A549 (cell line): ENCODE data around the gene COBLL1. TPM values are rescaled to one million over a fixed set of nuclear protein-coding genes. Genes with fewer than 3 reads are reported as not detected.

ENCODE experiments used
- ATAC-seq, 2 experiments: fragments of 200-7000 bp in 1 of 2; fragments of >200 bp in 1 of 2; cut with Nextera tagmentation in 1 of 2; cut with Tn5 transposase in 1 of 2; 3 replicates each; pipeline versions ENCODE4 v1.8.0 to v1.9.1; 2018 to 2020; ENCODE audit warnings: mild to moderate bottlenecking in 1 of 2, moderate library complexity in 1 of 2
- CTCF ChIA-PET: fragments of 300-600 bp; sonication (Branson Sonifier 250); formaldehyde crosslinking; extraction: SDS; loops from one replicate; lab custom pipeline; 2021; ENCODE audit warnings: antibody characterized with exemption, inconsistent platforms; lab: Yijun Ruan, JAX
- POLR2A ChIA-PET: fragments of 350-600 bp; formaldehyde crosslinking; extraction: SDS; loops from one replicate; lab custom pipeline; 2021; ENCODE audit warnings: antibody characterized with exemption, inconsistent platforms; lab: Yijun Ruan, JAX
- DNase-seq, 2 experiments: peaks; one replicate each; pipeline versions ENCODE4 v3.0.0 to v3.0.0-alpha.2; 2011 to 2016; ENCODE audit warnings: low read depth in 1 of 2, low spot score in 1 of 2
- FAIRE-seq: peaks from 2 replicates; lab custom pipeline; 2011; peaks lifted over from hg19 to GRCh38; lab: Jason Lieb, UNC
- H3K27ac ChIP-seq, 2 experiments: fragments of >200 bp; sonication (Bioruptor Twin); formaldehyde crosslinking; 3 replicates each; pipeline ENCODE4 v1.5.1; 2016 to 2017
- H3K4me1 ChIP-seq: fragments of >200 bp; sonication (Bioruptor Twin); formaldehyde crosslinking; 3 replicates; pipeline ENCODE4 v1.6.1; 2016
- H3K4me2 ChIP-seq: fragments of >200 bp; sonication (Bioruptor Twin); formaldehyde crosslinking; 3 replicates; pipeline ENCODE4 v1.6.1; 2016
- H3K4me3 ChIP-seq: fragments of >200 bp; sonication (Bioruptor Twin); formaldehyde crosslinking; 3 replicates; pipeline ENCODE4 v1.5.1; 2016
- H3K9me3 ChIP-seq: fragments of >200 bp; sonication (Bioruptor Twin); formaldehyde crosslinking; 3 replicates; pipeline ENCODE4 v1.6.1; 2016
- BHLHE40 ChIP-seq: IDR thresholded peaks from 2 replicates; pipeline ENCODE4 v1.6.1; 2012; ENCODE audit warnings: low read depth, low read length, inconsistent platforms
- EHF ChIP-seq: fragments of 250-450 bp; sonication (Bioruptor Pico); IDR thresholded peaks from 2 replicates; pipeline ENCODE4 v1.5.0; 2020; ENCODE audit warnings: mild to moderate bottlenecking
- FOXS1 ChIP-seq: fragments of 250-450 bp; sonication (Bioruptor Pico); IDR thresholded peaks from 2 replicates; pipeline ENCODE4 v1.5.0; 2020; ENCODE audit warnings: mild to moderate bottlenecking, moderate library complexity
- GATA3 ChIP-seq: IDR thresholded peaks from 2 replicates; pipeline ENCODE4 v1.6.1; 2012; ENCODE audit warnings: borderline replicate concordance
- HDAC2 ChIP-seq: fragments of 200-600 bp; sonication (generic); IDR thresholded peaks from 2 replicates; pipeline ENCODE4 v1.6.1; 2016
- KDM1A ChIP-seq: fragments of 200-600 bp; sonication (generic); IDR thresholded peaks from 2 replicates; pipeline ENCODE4 v1.6.1; 2016; ENCODE audit warnings: low read depth, mild to moderate bottlenecking
- MAFK ChIP-seq: fragments of 450-650 bp; IDR thresholded peaks from 2 replicates; pipeline ENCODE4 v1.6.1; 2014; ENCODE audit not compliant: partially characterized antibody
- MAZ ChIP-seq: fragments of 150-350 bp; IDR thresholded peaks from 2 replicates; pipeline ENCODE4 v1.6.1; 2014; ENCODE audit warnings: antibody characterized with exemption, low read depth, low read length, borderline replicate concordance
- TFCP2L1 ChIP-seq: fragments of 250-450 bp; sonication (Bioruptor Pico); IDR thresholded peaks from 2 replicates; pipeline ENCODE4 v1.5.0; 2021; ENCODE audit warnings: mild to moderate bottlenecking
- TP53 ChIP-seq: fragments of 250-450 bp; sonication (Bioruptor Pico); IDR thresholded peaks from 2 replicates; pipeline ENCODE4 v1.5.0; 2021; ENCODE audit warnings: mild to moderate bottlenecking, moderate library complexity
- WGBS: methylation state at CpG from one replicate; pipeline ENCODE4 v1.1.6; 2017; ENCODE audit errors: missing lambda C conversion rate; 5-methylcytosine and 5-hydroxymethylcytosine counted together
- polyA plus RNA-seq, 4 experiments: library from polyadenylated mRNA; depleted of rRNA in 3 of 4; stranded (reverse); fragments of >200 nt; fragmentation: RNase III in 1 of 4; extraction: RNeasy Plus Mini Kit Qiagen cat#74134 plus additional on column Dnase treatment in 1 of 4; gene quantifications; 2 replicates in 3 of 4; 3 replicates in 1 of 4; pipeline ENCODE4 v1.2.3, GENCODE V29; 2011 to 2017
- TF ChIP-seq, protein P1 (sequence below): fragments of 450-650 bp; IDR thresholded peaks from 2 replicates; pipeline ENCODE4 v1.6.1; 2014; ENCODE audit warnings: antibody characterized with exemption
- TF ChIP-seq, protein P2 (sequence below): IDR thresholded peaks from 2 replicates; pipeline ENCODE4 v1.6.1; 2012
- TF ChIP-seq, protein P3 (sequence below): fragments of >200 bp; sonication (Bioruptor Twin); formaldehyde crosslinking; IDR thresholded peaks from 2 replicates; pipeline ENCODE4 v1.6.1; 2016
- TF ChIP-seq, protein P4 (sequence below): fragments of 250-450 bp; sonication (Bioruptor Pico); IDR thresholded peaks from 2 replicates; pipeline ENCODE4 v1.5.0; 2020; ENCODE audit warnings: low read depth, mild to moderate bottlenecking, moderate library complexity
- TF ChIP-seq, protein P5 (sequence below): IDR thresholded peaks from 2 replicates; pipeline ENCODE4 v1.6.1; 2012; ENCODE audit warnings: low read depth, borderline replicate concordance
- TF ChIP-seq, protein P6 (sequence below): fragments of >200 bp; sonication (Bioruptor Twin); formaldehyde crosslinking; IDR thresholded peaks from 3 replicates; pipeline ENCODE4 v1.6.1; 2016
- TF ChIP-seq, protein P7 (sequence below): fragments of 200-600 bp; sonication (generic); IDR thresholded peaks from 2 replicates; pipeline ENCODE4 v1.6.1; 2016; ENCODE audit warnings: antibody characterized with exemption, mild to moderate bottlenecking, moderate library complexity

COBLL1 gene
- polyA plus RNA-seq, 2 of the 4 experiments (the other 2 are of a cell fraction) = 2.6 to 5.3 TPM

DNA sequence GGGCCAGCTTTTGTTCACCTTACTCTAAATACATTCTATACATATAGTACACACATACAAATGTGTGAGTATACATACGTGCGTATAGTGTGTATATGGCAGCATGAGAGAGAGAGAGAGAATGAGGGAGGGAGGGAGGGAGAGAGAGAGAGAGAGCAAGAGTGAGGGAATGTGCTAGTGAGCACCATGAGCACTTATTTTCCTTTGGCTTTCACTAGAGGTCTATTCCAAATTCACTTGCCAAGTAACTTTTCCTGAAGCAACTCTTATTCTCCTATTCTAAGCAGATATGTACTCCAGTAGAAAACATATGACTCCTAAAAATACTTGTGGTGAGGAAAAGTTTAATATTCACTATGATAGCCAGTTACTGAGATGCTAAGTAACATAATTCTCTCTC is 85.7 kb downstream of the COBLL1 start (continued):
- TF ChIP-seq, protein P1, sequence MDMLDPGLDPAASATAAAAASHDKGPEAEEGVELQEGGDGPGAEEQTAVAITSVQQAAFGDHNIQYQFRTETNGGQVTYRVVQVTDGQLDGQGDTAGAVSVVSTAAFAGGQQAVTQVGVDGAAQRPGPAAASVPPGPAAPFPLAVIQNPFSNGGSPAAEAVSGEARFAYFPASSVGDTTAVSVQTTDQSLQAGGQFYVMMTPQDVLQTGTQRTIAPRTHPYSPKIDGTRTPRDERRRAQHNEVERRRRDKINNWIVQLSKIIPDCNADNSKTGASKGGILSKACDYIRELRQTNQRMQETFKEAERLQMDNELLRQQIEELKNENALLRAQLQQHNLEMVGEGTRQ = no peak
- TF ChIP-seq TFCP2L1 = no peak
- no peak for TF ChIP-seq BHLHE40
- TF ChIP-seq, all 56 proteins: peak for 0

DNA sequence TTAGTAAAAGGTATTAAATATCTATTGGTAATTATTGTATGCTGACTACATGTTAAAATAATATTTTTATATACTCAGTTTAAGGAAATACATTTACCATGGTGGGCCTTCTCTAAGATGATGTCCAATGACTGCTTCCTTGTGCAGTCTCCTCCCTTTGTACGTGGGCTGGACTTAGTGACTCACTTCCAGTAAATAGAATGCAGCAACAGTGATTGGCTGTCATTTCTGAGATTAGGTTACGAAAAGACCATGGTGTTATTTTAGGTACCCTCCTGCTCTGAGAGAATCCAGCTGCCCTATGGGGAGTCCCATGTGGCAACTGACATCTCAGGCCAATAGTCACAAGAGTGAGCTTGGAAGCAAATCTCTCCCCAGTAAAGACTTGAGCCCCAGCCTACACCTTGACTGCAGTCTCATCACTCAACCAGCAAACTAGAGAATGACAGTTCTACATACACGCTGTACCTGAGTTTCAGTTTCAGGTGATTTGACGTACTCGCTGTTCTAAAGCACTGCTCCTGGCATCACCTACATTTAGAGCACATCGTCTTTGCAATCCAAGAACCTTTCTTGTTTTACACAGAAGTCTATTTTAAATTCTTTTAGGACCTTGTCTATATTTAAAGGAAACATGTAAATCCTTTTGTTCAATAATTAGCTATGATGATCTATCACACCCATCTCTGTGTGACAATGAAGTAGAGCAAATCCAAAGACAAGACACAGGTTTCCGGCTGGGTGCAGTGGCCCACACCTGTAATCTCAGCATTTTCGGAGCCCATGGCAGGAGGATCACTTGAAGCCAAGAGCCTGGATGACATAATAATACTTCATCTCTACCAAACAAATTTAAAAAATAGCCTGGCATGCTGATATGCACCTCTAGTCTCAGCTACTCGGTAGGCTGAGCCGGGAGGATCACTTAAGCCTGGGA is 87.2 kb downstream of the COBLL1 start:
- H3K4me1 ChIP-seq = peaks cover 17% of the 10 kb centered on the region
- TF ChIP-seq MAZ = no peak
- TF ChIP-seq, protein P2, sequence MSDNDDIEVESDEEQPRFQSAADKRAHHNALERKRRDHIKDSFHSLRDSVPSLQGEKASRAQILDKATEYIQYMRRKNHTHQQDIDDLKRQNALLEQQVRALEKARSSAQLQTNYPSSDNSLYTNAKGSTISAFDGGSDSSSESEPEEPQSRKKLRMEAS = no peak
- no peak for TF ChIP-seq KDM1A
- no peak for TF ChIP-seq MAFK
- TF ChIP-seq GATA3 = no peak
- TF ChIP-seq, protein P3, sequence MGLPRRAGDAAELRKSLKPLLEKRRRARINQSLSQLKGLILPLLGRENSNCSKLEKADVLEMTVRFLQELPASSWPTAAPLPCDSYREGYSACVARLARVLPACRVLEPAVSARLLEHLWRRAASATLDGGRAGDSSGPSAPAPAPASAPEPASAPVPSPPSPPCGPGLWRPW = no peak
- no peak for TF ChIP-seq TP53 (CRISPR knock-in tag)
- ATAC-seq (no peak), FAIRE-seq (no peak), DNase-seq (no peak)
- ChIA-PET CTCF (no interaction called here), POLR2A (no interaction called here)
- H3K4me2 ChIP-seq = no peak overlapping the region
- no peak overlapping the region for H3K4me3 ChIP-seq
- H3K27ac ChIP-seq = no peak overlapping the region
- H3K9me3 ChIP-seq = no peaks in the 10 kb centered on the region
- 92% methylated on average over 10 of the region's 10 CpGs for WGBS

DNA sequence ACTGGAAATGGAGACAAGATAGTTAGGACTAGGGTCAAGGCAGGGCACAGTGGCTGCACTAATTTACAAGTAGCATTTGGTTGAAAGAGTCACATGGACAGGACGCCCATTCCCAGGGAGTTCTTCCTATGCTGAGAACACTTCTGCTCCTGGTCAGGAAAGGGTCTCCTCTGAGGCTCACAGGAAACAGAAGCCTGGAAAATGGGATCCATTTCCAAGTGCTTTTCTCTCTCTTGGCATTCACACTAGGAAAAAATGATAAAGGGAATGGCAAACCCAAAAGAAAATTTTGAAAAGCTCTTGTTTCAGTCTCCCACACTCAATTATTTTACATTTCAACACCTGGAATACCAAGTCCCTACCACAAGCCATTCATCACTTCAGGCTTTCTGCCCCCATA is 88.7 kb downstream of the COBLL1 start:
- 92% methylated on average over 1 of the region's 1 CpG for WGBS
- Histone ChIP-seq H3K27ac (no peak overlapping the region), H3K9me3 (no peaks in the 10 kb centered on the region), H3K4me3 (no peak overlapping the region), H3K4me1 (peaks cover 10% of the 10 kb centered on the region), H3K4me2 (no peak overlapping the region)
- FAIRE-seq (no peak), ATAC-seq (no peak), DNase-seq (no peak)
- TF ChIP-seq, protein P4, sequence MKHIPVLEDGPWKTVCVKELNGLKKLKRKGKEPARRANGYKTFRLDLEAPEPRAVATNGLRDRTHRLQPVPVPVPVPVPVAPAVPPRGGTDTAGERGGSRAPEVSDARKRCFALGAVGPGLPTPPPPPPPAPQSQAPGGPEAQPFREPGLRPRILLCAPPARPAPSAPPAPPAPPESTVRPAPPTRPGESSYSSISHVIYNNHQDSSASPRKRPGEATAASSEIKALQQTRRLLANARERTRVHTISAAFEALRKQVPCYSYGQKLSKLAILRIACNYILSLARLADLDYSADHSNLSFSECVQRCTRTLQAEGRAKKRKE = no peak
- TF ChIP-seq EHF (CRISPR knock-in tag) = no peak
- POLR2A ChIA-PET = no interaction called here
- CTCF ChIA-PET = no interaction called here

DNA sequence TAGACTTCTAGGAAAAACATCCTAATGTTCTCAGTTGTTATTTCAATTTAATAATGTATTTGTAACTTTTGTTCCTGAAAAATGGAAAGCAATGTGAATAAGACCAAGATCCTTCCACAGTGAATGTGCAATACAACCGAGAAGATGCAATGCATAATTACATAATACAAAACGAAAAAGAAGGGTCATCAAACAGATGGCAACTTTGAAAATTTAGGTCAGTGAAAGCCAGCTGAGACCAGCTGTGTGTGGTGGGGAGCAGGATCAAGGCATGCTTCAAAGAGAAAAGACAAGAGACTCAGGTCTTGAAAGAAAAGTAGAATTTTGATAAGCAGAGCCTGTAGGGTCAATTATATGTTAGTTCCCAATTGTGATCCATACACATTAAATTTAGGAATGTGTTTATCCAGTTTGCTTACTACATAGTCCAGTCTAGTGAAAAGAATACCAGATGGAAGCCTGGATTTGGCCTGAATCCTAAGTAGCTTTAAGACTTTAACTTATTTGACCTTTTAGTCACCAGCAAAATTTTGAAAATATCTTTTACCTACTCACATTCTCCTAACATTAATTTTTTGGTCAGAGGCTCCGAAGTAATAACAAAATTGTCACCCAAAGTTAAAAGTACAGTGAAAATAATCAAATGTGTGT is 93.7 kb downstream of the COBLL1 start:
- DNase-seq (no peak), FAIRE-seq (no peak), ATAC-seq (no peak)
- TF ChIP-seq, protein P5, sequence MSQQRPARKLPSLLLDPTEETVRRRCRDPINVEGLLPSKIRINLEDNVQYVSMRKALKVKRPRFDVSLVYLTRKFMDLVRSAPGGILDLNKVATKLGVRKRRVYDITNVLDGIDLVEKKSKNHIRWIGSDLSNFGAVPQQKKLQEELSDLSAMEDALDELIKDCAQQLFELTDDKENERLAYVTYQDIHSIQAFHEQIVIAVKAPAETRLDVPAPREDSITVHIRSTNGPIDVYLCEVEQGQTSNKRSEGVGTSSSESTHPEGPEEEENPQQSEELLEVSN = no peak
- no peak for TF ChIP-seq FOXS1 (CRISPR knock-in tag)
- no peak for TF ChIP-seq KDM1A
- TF ChIP-seq, protein P6, sequence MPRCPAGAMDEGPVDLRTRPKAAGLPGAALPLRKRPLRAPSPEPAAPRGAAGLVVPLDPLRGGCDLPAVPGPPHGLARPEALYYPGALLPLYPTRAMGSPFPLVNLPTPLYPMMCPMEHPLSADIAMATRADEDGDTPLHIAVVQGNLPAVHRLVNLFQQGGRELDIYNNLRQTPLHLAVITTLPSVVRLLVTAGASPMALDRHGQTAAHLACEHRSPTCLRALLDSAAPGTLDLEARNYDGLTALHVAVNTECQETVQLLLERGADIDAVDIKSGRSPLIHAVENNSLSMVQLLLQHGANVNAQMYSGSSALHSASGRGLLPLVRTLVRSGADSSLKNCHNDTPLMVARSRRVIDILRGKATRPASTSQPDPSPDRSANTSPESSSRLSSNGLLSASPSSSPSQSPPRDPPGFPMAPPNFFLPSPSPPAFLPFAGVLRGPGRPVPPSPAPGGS = no peak
- no peak for TF ChIP-seq HDAC2
- TF ChIP-seq, protein P7, sequence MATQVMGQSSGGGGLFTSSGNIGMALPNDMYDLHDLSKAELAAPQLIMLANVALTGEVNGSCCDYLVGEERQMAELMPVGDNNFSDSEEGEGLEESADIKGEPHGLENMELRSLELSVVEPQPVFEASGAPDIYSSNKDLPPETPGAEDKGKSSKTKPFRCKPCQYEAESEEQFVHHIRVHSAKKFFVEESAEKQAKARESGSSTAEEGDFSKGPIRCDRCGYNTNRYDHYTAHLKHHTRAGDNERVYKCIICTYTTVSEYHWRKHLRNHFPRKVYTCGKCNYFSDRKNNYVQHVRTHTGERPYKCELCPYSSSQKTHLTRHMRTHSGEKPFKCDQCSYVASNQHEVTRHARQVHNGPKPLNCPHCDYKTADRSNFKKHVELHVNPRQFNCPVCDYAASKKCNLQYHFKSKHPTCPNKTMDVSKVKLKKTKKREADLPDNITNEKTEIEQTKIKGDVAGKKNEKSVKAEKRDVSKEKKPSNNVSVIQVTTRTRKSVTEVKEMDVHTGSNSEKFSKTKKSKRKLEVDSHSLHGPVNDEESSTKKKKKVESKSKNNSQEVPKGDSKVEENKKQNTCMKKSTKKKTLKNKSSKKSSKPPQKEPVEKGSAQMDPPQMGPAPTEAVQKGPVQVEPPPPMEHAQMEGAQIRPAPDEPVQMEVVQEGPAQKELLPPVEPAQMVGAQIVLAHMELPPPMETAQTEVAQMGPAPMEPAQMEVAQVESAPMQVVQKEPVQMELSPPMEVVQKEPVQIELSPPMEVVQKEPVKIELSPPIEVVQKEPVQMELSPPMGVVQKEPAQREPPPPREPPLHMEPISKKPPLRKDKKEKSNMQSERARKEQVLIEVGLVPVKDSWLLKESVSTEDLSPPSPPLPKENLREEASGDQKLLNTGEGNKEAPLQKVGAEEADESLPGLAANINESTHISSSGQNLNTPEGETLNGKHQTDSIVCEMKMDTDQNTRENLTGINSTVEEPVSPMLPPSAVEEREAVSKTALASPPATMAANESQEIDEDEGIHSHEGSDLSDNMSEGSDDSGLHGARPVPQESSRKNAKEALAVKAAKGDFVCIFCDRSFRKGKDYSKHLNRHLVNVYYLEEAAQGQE = no peak
- Histone ChIP-seq H3K4me3 (no peak overlapping the region), H3K9me3 (no peaks in the 10 kb centered on the region), H3K27ac (no peak overlapping the region), H3K4me2 (no peak overlapping the region), H3K4me1 (no peaks in the 10 kb centered on the region)
- ChIA-PET CTCF (interaction anchor here (1.2 kb wide), 1 partner anchor 10 kb away, joined by 5 read pairs; no protein-coding TSS in a partner anchor), POLR2A (no interaction called here)
- 74% methylated on average over 3 of the region's 3 CpGs for WGBS
